Skin epidermis (tissue), 12 donors: ENCODE data around the gene RNF217.
"Not testable (repeated sequence)": the region's sequence is repeated elsewhere in the genome, so short reads cannot be mapped to it uniquely, and the experiment has no call there.

Experiments used
- H3K27ac ChIP-seq, 21 experiments: fragments of 200-600 bp; sonication (generic) in 11 of 21; one replicate each; pipeline ENCODE4 v1.5.0; 2020; ENCODE audit warnings: mild to moderate bottlenecking in 3 of 21, inconsistent platforms in 2 of 21, moderate library complexity in 2 of 21
- H3K4me3 ChIP-seq, 7 experiments: fragments of 200-600 bp; sonication (generic) in 2 of 7; one replicate each; pipeline ENCODE4 v1.5.0; 2020; ENCODE audit warnings: inconsistent platforms in 2 of 7, mild to moderate bottlenecking in 2 of 7, moderate library complexity in 1 of 7

The RNF217 gene

GRCh38 chr6:125004797-125005595 is 42.8 kb downstream of the RNF217 start:
- H3K4me3 ChIP-seq: no peak overlapping the region

GRCh38 chr6:125008261-125008703 is 46.0 kb downstream of the RNF217 start:
- H3K4me3 ChIP-seq: no peak overlapping the region
- H3K27ac ChIP-seq: no peak overlapping the region

More at GRCh38 chr6:125004797-125005595, 42.8 kb downstream of the RNF217 start:
- no peak overlapping the region for H3K27ac ChIP-seq

- no peak overlapping the region for H3K4me3 ChIP-seq
- no peak overlapping the region for H3K27ac ChIP-seq
Measured at GRCh38 chr6:125008957-125009356, 46.7 kb downstream of the RNF217 start.

- Histone ChIP-seq H3K4me3 (no peak overlapping the region), H3K27ac (no peak overlapping the region)
Measured at GRCh38 chr6:125009578-125009977, 47.3 kb downstream of the RNF217 start.

- H3K27ac ChIP-seq: no peak overlapping the region
- no peak overlapping the region for H3K4me3 ChIP-seq
Measured at GRCh38 chr6:125013938-125014660, 51.9 kb downstream of the RNF217 start.

GRCh38 chr6:125014661-125014957 is 52.4 kb downstream of the RNF217 start:
- Histone ChIP-seq H3K27ac (no peak overlapping the region), H3K4me3 (no peak overlapping the region)

GRCh38 chr6:125015152-125015551 is 52.9 kb downstream of the RNF217 start:
- Histone ChIP-seq H3K4me3 (no peak overlapping the region), H3K27ac (no peak overlapping the region)

- no peak overlapping the region for H3K4me3 ChIP-seq
- H3K27ac ChIP-seq: no peak overlapping the region
Measured at GRCh38 chr6:125018136-125018535, 55.9 kb downstream of the RNF217 start.

- Histone ChIP-seq H3K4me3 (no peak overlapping the region), H3K27ac (peak overlapping the region in 1 of 21 experiments; percentile 26)
Measured at GRCh38 chr6:125019281-125019680, 57.0 kb downstream of the RNF217 start.

GRCh38 chr6:125019918-125020317 is 57.7 kb downstream of the RNF217 start:
- Histone ChIP-seq H3K4me3 (no peak overlapping the region), H3K27ac (peak overlapping the region in 2 of 21 experiments; percentile 7 to 26)

- H3K27ac ChIP-seq: peak overlapping the region in 1 of 21 experiments; percentile 26
- H3K4me3 ChIP-seq: no peak overlapping the region
Measured at GRCh38 chr6:125020385-125020784, 58.1 kb downstream of the RNF217 start.

- no peak overlapping the region for H3K4me3 ChIP-seq
- peak overlapping the region in 1 of 21 experiments; percentile 1 for H3K27ac ChIP-seq
Measured at GRCh38 chr6:125022391-125022989, 60.3 kb downstream of the RNF217 start.

GRCh38 chr6:125025164-125025854 is 63.1 kb downstream of the RNF217 start:
- Histone ChIP-seq H3K4me3 (no peak overlapping the region), H3K27ac (no peak overlapping the region)

- Histone ChIP-seq H3K27ac (no peak overlapping the region), H3K4me3 (no peak overlapping the region)
Measured at GRCh38 chr6:125027287-125027686, 65.0 kb downstream of the RNF217 start.

GRCh38 chr6:125030969-125031368 is 68.7 kb downstream of the RNF217 start:
- no peak overlapping the region for H3K27ac ChIP-seq

GRCh38 chr6:125031385-125031784 is 69.1 kb downstream of the RNF217 start:
- H3K4me3 ChIP-seq: no peak overlapping the region
- H3K27ac ChIP-seq: no peak overlapping the region

More at GRCh38 chr6:125030969-125031368, 68.7 kb downstream of the RNF217 start:
- no peak overlapping the region for H3K4me3 ChIP-seq

- H3K27ac ChIP-seq, H3K4me3 ChIP-seq: not testable (repeated sequence)
Measured at GRCh38 chr6:125034929-125035328, 72.7 kb downstream of the RNF217 start.

GRCh38 chr6:125036486-125036885 is 74.2 kb downstream of the RNF217 start:
- H3K27ac ChIP-seq: not testable (repeated sequence)

GRCh38 chr6:125037827-125038226 is 75.6 kb downstream of the RNF217 start:
- Histone ChIP-seq H3K4me3 (no peak overlapping the region), H3K27ac (no peak overlapping the region)

More at GRCh38 chr6:125036486-125036885, 74.2 kb downstream of the RNF217 start:
- not testable (repeated sequence) for H3K4me3 ChIP-seq

- H3K4me3 ChIP-seq: no peak overlapping the region
Measured at GRCh38 chr6:125038925-125039324, 76.7 kb downstream of the RNF217 start.

More at GRCh38 chr6:125038925-125039324, 76.7 kb downstream of the RNF217 start:
- no peak overlapping the region for H3K27ac ChIP-seq
